ENCODE data around the gene NLK.
"Not testable (repeated sequence)": the region's sequence is repeated elsewhere in the genome, so short reads cannot be mapped to it uniquely, and the experiment has no call there.

The NLK gene

DNA sequence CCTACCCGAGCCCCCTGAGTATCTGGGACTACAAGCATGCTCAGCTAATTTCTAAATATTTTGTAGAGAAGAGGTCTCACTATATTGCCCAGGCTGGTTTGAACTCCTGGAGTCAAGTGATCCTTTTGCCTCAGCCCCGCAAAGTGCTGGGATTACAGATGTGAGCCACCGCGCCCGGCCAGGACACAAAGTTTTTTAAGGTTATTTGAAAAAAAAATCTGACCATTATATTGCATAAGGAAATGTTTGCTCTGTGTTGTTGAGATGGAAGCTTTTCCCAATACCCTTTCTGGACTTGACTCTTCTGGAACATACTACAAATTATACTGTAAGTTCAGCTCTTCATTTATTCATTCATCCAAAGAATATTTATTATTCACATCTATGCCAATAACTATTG lies 143.2 kb downstream of the NLK start:
- DNase-seq (ENCODE audit: low read depth in 2 of 2): no peak
- H3K4me3 ChIP-seq (replicated peaks in 1 of 2; ENCODE audit: low read depth in 2 of 2, low read length in 2 of 2): no peak overlapping the region
- TF ChIP-seq CTCF (IDR thresholded peaks at IDR 0.05; ENCODE audit: low read depth, low read length): no peak

- not testable (repeated sequence) for H3K4me3 ChIP-seq (replicated peaks in 1 of 2; ENCODE audit: low read depth in 2 of 2, low read length in 2 of 2)
These were observed 144.0 kb downstream of the NLK start for GRCh38 chr17:28186472-28186871.

GRCh38 chr17:28187931-28188330 lies 145.5 kb downstream of the NLK start:
- H3K4me3 ChIP-seq (replicated peaks in 1 of 2; ENCODE audit: low read depth in 2 of 2, low read length in 2 of 2): no peak overlapping the region
- DNase-seq (ENCODE audit: low read depth in 2 of 2): no peak
- TF ChIP-seq CTCF (IDR thresholded peaks at IDR 0.05; ENCODE audit: low read depth, low read length): no peak

More at GRCh38 chr17:28186472-28186871, 144.0 kb downstream of the NLK start:
- not testable (repeated sequence) for DNase-seq (ENCODE audit: low read depth in 2 of 2)

- no peak overlapping the region for H3K4me3 ChIP-seq (replicated peaks in 1 of 2; ENCODE audit: low read depth in 2 of 2, low read length in 2 of 2)
- DNase-seq (ENCODE audit: low read depth in 2 of 2): peak in 1 of 2 donors; percentile 27
- no peak for TF ChIP-seq CTCF (IDR thresholded peaks at IDR 0.05; ENCODE audit: low read depth, low read length)
These were observed 146.4 kb downstream of the NLK start for GRCh38 chr17:28188841-28189263.

GRCh38 chr17:28189667-28190066 lies 147.2 kb downstream of the NLK start:
- H3K4me3 ChIP-seq (replicated peaks in 1 of 2; ENCODE audit: low read depth in 2 of 2, low read length in 2 of 2): no peak overlapping the region
- TF ChIP-seq CTCF (IDR thresholded peaks at IDR 0.05; ENCODE audit: low read depth, low read length): no peak
- peak in 1 of 2 donors; percentile 5 for DNase-seq (ENCODE audit: low read depth in 2 of 2)

GRCh38 chr17:28191018-28191417 lies 148.5 kb downstream of the NLK start:
- H3K4me3 ChIP-seq (replicated peaks in 1 of 2; ENCODE audit: low read depth in 2 of 2, low read length in 2 of 2): no peak overlapping the region
- DNase-seq (ENCODE audit: low read depth in 2 of 2): no peak
- TF ChIP-seq CTCF (IDR thresholded peaks at IDR 0.05; ENCODE audit: low read depth, low read length): no peak

- H3K4me3 ChIP-seq (replicated peaks in 1 of 2; ENCODE audit: low read depth in 2 of 2, low read length in 2 of 2): no peak overlapping the region
- TF ChIP-seq CTCF (IDR thresholded peaks at IDR 0.05; ENCODE audit: low read depth, low read length): no peak
- peak in 1 of 2 donors; percentile 10 for DNase-seq (ENCODE audit: low read depth in 2 of 2)
These were observed 150.8 kb downstream of the NLK start for GRCh38 chr17:28193241-28193640.

Data from cardiac fibroblast (primary cell).